HG03520 (cell line): ENCODE results near the gene PCSK5.

Source experiments
- ATAC-seq: cut with Tn5 transposase; IDR thresholded peaks from one replicate; pipeline ENCODE4 v1.9.1; 2021; ENCODE audit warnings: mild to moderate bottlenecking, moderate library complexity; ENCODE audit not compliant: unreplicated experiment

Gene PCSK5

GRCh38 chr9:75918909-75919308 is 28.4 kb downstream of the PCSK5 start:
- no peak for ATAC-seq

- no peak for ATAC-seq
These were observed 31.1 kb downstream of the PCSK5 start for GRCh38 chr9:75921391-75922127.

- no peak for ATAC-seq
These were observed 35.9 kb downstream of the PCSK5 start for GRCh38 chr9:75926385-75926784.

GRCh38 chr9:75927356-75927755 is 36.9 kb downstream of the PCSK5 start:
- ATAC-seq = no peak

GRCh38 chr9:75930190-75930589 is 39.7 kb downstream of the PCSK5 start:
- ATAC-seq = no peak

- ATAC-seq = no peak
These were observed 40.4 kb downstream of the PCSK5 start for GRCh38 chr9:75930730-75931321.

- ATAC-seq = no peak
These were observed 43.5 kb downstream of the PCSK5 start for GRCh38 chr9:75933982-75934381.

GRCh38 chr9:75935591-75935990 is 45.1 kb downstream of the PCSK5 start:
- ATAC-seq = no peak

- no peak for ATAC-seq
These were observed 47.2 kb downstream of the PCSK5 start for GRCh38 chr9:75937521-75938258.

- ATAC-seq = no peak
These were observed 48.5 kb downstream of the PCSK5 start for GRCh38 chr9:75938946-75939345.

- ATAC-seq = no peak
These were observed 49.2 kb downstream of the PCSK5 start for GRCh38 chr9:75939536-75940111.

- ATAC-seq = no peak
These were observed 50.6 kb downstream of the PCSK5 start for GRCh38 chr9:75941066-75941465.

GRCh38 chr9:75941577-75942311 is 51.3 kb downstream of the PCSK5 start:
- no peak for ATAC-seq

- no peak for ATAC-seq
These were observed 56.3 kb downstream of the PCSK5 start for GRCh38 chr9:75946766-75947165.

GRCh38 chr9:75947233-75947632 is 56.8 kb downstream of the PCSK5 start:
- no peak for ATAC-seq

- ATAC-seq = no peak
These were observed 60.5 kb downstream of the PCSK5 start for GRCh38 chr9:75950998-75951397.

GRCh38 chr9:75953218-75953617 is 62.7 kb downstream of the PCSK5 start:
- no peak for ATAC-seq

- no peak for ATAC-seq
These were observed 65.7 kb downstream of the PCSK5 start for GRCh38 chr9:75956161-75956560.

- no peak for ATAC-seq
These were observed 66.6 kb downstream of the PCSK5 start for GRCh38 chr9:75957116-75957515.

- ATAC-seq = no peak
These were observed 67.8 kb downstream of the PCSK5 start for GRCh38 chr9:75958226-75958625.

- ATAC-seq = no peak
These were observed 70.1 kb downstream of the PCSK5 start for GRCh38 chr9:75960551-75960950.
